NCI-H446 treated with DMSO at 0.1 percent for 48 hours (cell line): ENCODE data around the gene PLA2G2F.

Experiments used
- DNase-seq: peaks from one replicate; lab custom pipeline; 2025; lab: John Stamatoyannopoulos, UW

The PLA2G2F gene

GRCh38 chr1:20138961-20139550 lies at the start of gene PLA2G2F:
TSS of gene PLA2G2F (plus strand) at chr1:20139323. CDS start at chr1:20139428, 105 bp downstream.
- no peak for DNase-seq

- no peak for DNase-seq
Measured at GRCh38 chr1:20089328-20090077, 49.6 kb upstream of the PLA2G2F start.

- DNase-seq = no peak
Measured at GRCh38 chr1:20090119-20090518, 49.0 kb upstream of the PLA2G2F start.

- DNase-seq = no peak
Measured at GRCh38 chr1:20090641-20091040, 48.5 kb upstream of the PLA2G2F start.

- no peak for DNase-seq
Measured at GRCh38 chr1:20093303-20093702, 45.8 kb upstream of the PLA2G2F start.

GRCh38 chr1:20093940-20094391 lies 45.2 kb upstream of the PLA2G2F start:
- no peak for DNase-seq

- DNase-seq = no peak
Measured at GRCh38 chr1:20095564-20096434, 43.3 kb upstream of the PLA2G2F start.

- DNase-seq = no peak
Measured at GRCh38 chr1:20096840-20097447, 42.2 kb upstream of the PLA2G2F start.

GRCh38 chr1:20099533-20099932 lies 39.6 kb upstream of the PLA2G2F start:
- no peak for DNase-seq

- no peak for DNase-seq
Measured at GRCh38 chr1:20100632-20101355, 38.3 kb upstream of the PLA2G2F start.

GRCh38 chr1:20102875-20103274 lies 36.2 kb upstream of the PLA2G2F start:
- no peak for DNase-seq

GRCh38 chr1:20105856-20106255 lies 33.3 kb upstream of the PLA2G2F start:
- DNase-seq = no peak

- DNase-seq = no peak
Measured at GRCh38 chr1:20107351-20107750, 31.8 kb upstream of the PLA2G2F start.

GRCh38 chr1:20107796-20108195 lies 31.3 kb upstream of the PLA2G2F start:
- no peak for DNase-seq

- DNase-seq = no peak
Measured at GRCh38 chr1:20108366-20109123, 30.6 kb upstream of the PLA2G2F start.

- no peak for DNase-seq
Measured at GRCh38 chr1:20109223-20109856, 29.8 kb upstream of the PLA2G2F start.

- DNase-seq = no peak
Measured at GRCh38 chr1:20110679-20111078, 28.4 kb upstream of the PLA2G2F start.

- DNase-seq = no peak
Measured at GRCh38 chr1:20111452-20111851, 27.7 kb upstream of the PLA2G2F start.

- DNase-seq = no peak
Measured at GRCh38 chr1:20112279-20113000, 26.7 kb upstream of the PLA2G2F start.
